Fibroblast of lung (primary cell): ENCODE data around the gene CNTF.

Experiments used
- EZH2 ChIP-seq: IDR thresholded peaks from 2 replicates; pipeline ENCODE4 v1.5.1; 2012; ENCODE audit warnings: low read length, control low read depth, mild to moderate bottlenecking; ENCODE audit errors: missing control alignments
- TF ChIP-seq, protein P1 (sequence below), 2 donors: IDR thresholded peaks in 1 of 2; conservative IDR thresholded peaks in 1 of 2; 1 replicate in 1 of 2; 2 replicates in 1 of 2; pipeline ENCODE4 v1.5.1; 2011 to 2012; ENCODE audit warnings: low read length in 2 of 2, control low read depth in 1 of 2, inconsistent platforms in 1 of 2, low read depth in 1 of 2, mild to moderate bottlenecking in 1 of 2

DNA sequence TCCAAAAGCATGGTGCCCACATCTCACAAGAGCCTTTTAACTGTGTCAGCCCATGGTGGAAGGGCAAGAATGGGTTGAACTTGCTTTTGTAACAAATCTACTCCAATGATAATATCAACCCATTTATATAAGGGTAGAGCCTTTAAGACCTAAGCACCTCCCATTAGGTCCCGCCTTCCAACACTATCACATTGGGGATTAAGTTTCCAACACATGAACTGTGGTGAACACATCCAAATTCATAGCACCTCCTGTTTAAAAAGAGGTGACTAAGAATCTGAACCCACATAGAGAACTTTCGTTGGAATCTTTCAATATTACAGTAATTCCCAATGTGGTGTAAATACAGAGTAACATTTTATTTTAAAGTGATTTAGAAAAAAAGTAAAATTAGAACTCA, 9.2 kb upstream of the CNTF start:
- TF ChIP-seq, protein P1, sequence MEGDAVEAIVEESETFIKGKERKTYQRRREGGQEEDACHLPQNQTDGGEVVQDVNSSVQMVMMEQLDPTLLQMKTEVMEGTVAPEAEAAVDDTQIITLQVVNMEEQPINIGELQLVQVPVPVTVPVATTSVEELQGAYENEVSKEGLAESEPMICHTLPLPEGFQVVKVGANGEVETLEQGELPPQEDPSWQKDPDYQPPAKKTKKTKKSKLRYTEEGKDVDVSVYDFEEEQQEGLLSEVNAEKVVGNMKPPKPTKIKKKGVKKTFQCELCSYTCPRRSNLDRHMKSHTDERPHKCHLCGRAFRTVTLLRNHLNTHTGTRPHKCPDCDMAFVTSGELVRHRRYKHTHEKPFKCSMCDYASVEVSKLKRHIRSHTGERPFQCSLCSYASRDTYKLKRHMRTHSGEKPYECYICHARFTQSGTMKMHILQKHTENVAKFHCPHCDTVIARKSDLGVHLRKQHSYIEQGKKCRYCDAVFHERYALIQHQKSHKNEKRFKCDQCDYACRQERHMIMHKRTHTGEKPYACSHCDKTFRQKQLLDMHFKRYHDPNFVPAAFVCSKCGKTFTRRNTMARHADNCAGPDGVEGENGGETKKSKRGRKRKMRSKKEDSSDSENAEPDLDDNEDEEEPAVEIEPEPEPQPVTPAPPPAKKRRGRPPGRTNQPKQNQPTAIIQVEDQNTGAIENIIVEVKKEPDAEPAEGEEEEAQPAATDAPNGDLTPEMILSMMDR (conservative IDR thresholded peaks at IDR 0.05 in 1 of 2, IDR thresholded peaks at IDR 0.05 in 1 of 2; ENCODE audit: low read depth in 1 of 2, low read length in 2 of 2): no peak
- TF ChIP-seq EZH2: no peak
